GM23338 (cell line): ENCODE data around the gene TMCO4. TPM values are rescaled to one million over a fixed set of nuclear protein-coding genes. Genes with fewer than 3 reads are reported as not detected.

Experiments
- ATAC-seq: fragments of 200-7000 bp; cut with Tn5 transposase; 3 replicates; pipeline ENCODE4 v1.9.1; 2020
- DNase-seq: peaks from one replicate; pipeline ENCODE4 v3.0.0-alpha.2; 2015; ENCODE audit warnings: low spot score
- H2AFZ ChIP-seq: fragments of 200-600 bp; sonication (generic); 2 replicates; pipeline ENCODE4 v1.8.0; 2016; ENCODE audit warnings: antibody characterized with exemption, mild to moderate bottlenecking, moderate library complexity
- H3F3A ChIP-seq: fragments of 200-600 bp; sonication (generic); replicated peaks from 2 replicates; pipeline ENCODE4 v1.8.0; 2017; ENCODE audit warnings: antibody characterized with exemption, mixed run types, low read depth
- H3K27ac ChIP-seq: fragments of 200-600 bp; sonication (generic); 2 replicates; pipeline ENCODE4 v1.6.1; 2016; ENCODE audit warnings: low read depth
- H3K27me3 ChIP-seq: fragments of 200-600 bp; sonication (generic); 2 replicates; pipeline ENCODE4 v1.8.0; 2016; ENCODE audit warnings: mild to moderate bottlenecking, mixed run types, moderate library complexity; ENCODE audit not compliant: insufficient read depth
- H3K36me3 ChIP-seq: fragments of 200-600 bp; sonication (generic); 2 replicates; pipeline ENCODE4 v1.8.0; 2016; ENCODE audit warnings: mild to moderate bottlenecking; ENCODE audit not compliant: insufficient read depth
- H3K4me1 ChIP-seq: fragments of 200-600 bp; sonication (generic); 2 replicates; pipeline ENCODE4 v1.8.0; 2016; ENCODE audit warnings: mild to moderate bottlenecking, moderate library complexity; ENCODE audit not compliant: insufficient read depth
- H3K4me2 ChIP-seq: fragments of 200-600 bp; sonication (generic); 2 replicates; pipeline ENCODE4 v1.7.1; 2017; ENCODE audit warnings: mixed run types
- H3K4me3 ChIP-seq: fragments of 200-600 bp; sonication (generic); 2 replicates; pipeline ENCODE4 v1.6.1; 2016; ENCODE audit warnings: mixed run types
- H3K79me2 ChIP-seq: fragments of 200-600 bp; sonication (generic); replicated peaks from 2 replicates; pipeline ENCODE4 v1.8.0; 2017; ENCODE audit warnings: mild to moderate bottlenecking; ENCODE audit not compliant: insufficient read depth
- H3K9me2 ChIP-seq: fragments of 200-600 bp; sonication (generic); 2 replicates; pipeline ENCODE4 v1.8.0; 2017; ENCODE audit not compliant: insufficient read depth
- H4K20me1 ChIP-seq: fragments of 200-600 bp; sonication (generic); replicated peaks from 2 replicates; pipeline ENCODE4 v1.8.0; 2017; ENCODE audit warnings: mild to moderate bottlenecking; ENCODE audit not compliant: insufficient read depth
- H3K27ac Mint-ChIP-seq: 2 replicates; pipeline ENCODE4 v1.8.0; 2020; ENCODE audit warnings: inconsistent platforms, mild to moderate bottlenecking, moderate library complexity, mixed read lengths
- H3K27me3 Mint-ChIP-seq: 3 replicates; pipeline ENCODE4 v1.8.0; 2022; ENCODE audit warnings: low read depth, mild to moderate bottlenecking, moderate library complexity, mixed read lengths, inconsistent platforms; ENCODE audit not compliant: insufficient read depth, poor library complexity
- H3K36me3 Mint-ChIP-seq: 3 replicates; pipeline ENCODE4 v1.8.0; 2021; ENCODE audit warnings: low read depth, mild to moderate bottlenecking, inconsistent platforms, moderate library complexity, mixed read lengths
- H3K4me1 Mint-ChIP-seq: 3 replicates; pipeline ENCODE4 v1.8.0; 2020; ENCODE audit warnings: mild to moderate bottlenecking, inconsistent platforms, mixed read lengths
- H3K4me3 Mint-ChIP-seq: 3 replicates; pipeline ENCODE4 v1.8.0; 2021; ENCODE audit warnings: moderate library complexity, mild to moderate bottlenecking, inconsistent platforms, mixed read lengths
- H3K9me3 Mint-ChIP-seq: 3 replicates; pipeline ENCODE4 v1.8.0; 2020; ENCODE audit warnings: moderate library complexity, mild to moderate bottlenecking, inconsistent platforms, mixed read lengths
- CREB1 ChIP-seq: fragments of 250-450 bp; sonication (Bioruptor Pico); IDR thresholded peaks from 2 replicates; pipeline ENCODE4 v1.5.0; 2020; ENCODE audit warnings: low read depth, mild to moderate bottlenecking, moderate library complexity
- CTCF ChIP-seq, 2 experiments: fragments of 200-600 bp in 1 of 2; sonication (generic) in 1 of 2; conservative IDR thresholded peaks; 2 replicates each; pipeline versions ENCODE4 v1.5.1 to v1.6.1; 2016 to 2017; ENCODE audit warnings: antibody characterized with exemption in 2 of 2, low read depth in 2 of 2, mild to moderate bottlenecking in 2 of 2, moderate library complexity in 1 of 2
- ETS1 ChIP-seq: IDR thresholded peaks from 2 replicates; pipeline ENCODE4 v1.6.1; 2016; ENCODE audit warnings: antibody characterized with exemption
- EZH2 ChIP-seq: fragments of 200-600 bp; sonication (generic); IDR thresholded peaks from one replicate; pipeline ENCODE4 v1.8.0; 2017; ENCODE audit warnings: antibody characterized with exemption, mild to moderate bottlenecking, low read depth; ENCODE audit not compliant: unreplicated experiment
- EZH2phosphoT487 ChIP-seq: fragments of 200-600 bp; sonication (generic); IDR thresholded peaks from one replicate; pipeline ENCODE4 v1.8.1; 2018; ENCODE audit warnings: antibody characterized with exemption; ENCODE audit not compliant: unreplicated experiment
- JUNB ChIP-seq: IDR thresholded peaks from one replicate; pipeline ENCODE4 v1.6.1; 2016; ENCODE audit warnings: antibody characterized with exemption; ENCODE audit not compliant: unreplicated experiment
- NANOG ChIP-seq: IDR thresholded peaks from 2 replicates; pipeline ENCODE4 v1.6.1; 2016; ENCODE audit warnings: antibody characterized with exemption, borderline replicate concordance
- POLR2AphosphoS5 ChIP-seq: IDR thresholded peaks from 2 replicates; pipeline ENCODE4 v1.6.1; 2016; ENCODE audit warnings: antibody characterized with exemption, low read depth
- REST ChIP-seq: IDR thresholded peaks from one replicate; pipeline ENCODE4 v1.6.1; 2018; ENCODE audit warnings: antibody characterized with exemption; ENCODE audit not compliant: unreplicated experiment
- STAT1 ChIP-seq: IDR thresholded peaks from one replicate; pipeline ENCODE4 v1.6.1; 2016; ENCODE audit warnings: antibody characterized with exemption; ENCODE audit not compliant: unreplicated experiment
- ZNF114 ChIP-seq: fragments of 250-450 bp; sonication (Bioruptor Pico); IDR thresholded peaks from 2 replicates; pipeline ENCODE4 v1.5.0; 2020; ENCODE audit warnings: mild to moderate bottlenecking, moderate library complexity
- ZNF462 ChIP-seq: fragments of 250-450 bp; sonication (Bioruptor Pico); IDR thresholded peaks from 2 replicates; pipeline ENCODE4 v1.5.0; 2020; ENCODE audit warnings: mild to moderate bottlenecking, moderate library complexity
- polyA plus RNA-seq: library from polyadenylated mRNA; unstranded; fragments of >200 nt; fragmentation: Nextera tagmentation; extraction: Ambion mirVana; gene quantifications from 2 replicates; pipeline ENCODE4 v1.2.1, GENCODE V29; 2016
- total RNA-seq: library from RNA; depleted of rRNA; stranded (reverse); fragments of >200 nt; shearing (Covaris generic); gene quantifications from 2 replicates; pipeline ENCODE4 v1.2.3, GENCODE V29; 2014

The TMCO4 gene
- total and polyA plus RNA-seq, 2 experiments from 2014 or later = 2.6 to 6.9 TPM

GRCh38 chr1:19831441-19831840 is 31.7 kb upstream of the TMCO4 start:
- Mint-ChIP-seq H3K9me3 (peaks cover 16% of the 10 kb centered on the region), H3K27ac (no peak overlapping the region), H3K4me1 (no peaks in the 10 kb centered on the region), H3K36me3 (no peaks in the 10 kb centered on the region), H3K4me3 (no peak overlapping the region), H3K27me3 (no peaks in the 10 kb centered on the region)
- H3K4me1 ChIP-seq = no peaks in the 10 kb centered on the region
- H3K79me2 ChIP-seq = no peaks in the 10 kb centered on the region
- H4K20me1 ChIP-seq = no peaks in the 10 kb centered on the region
- H3K27me3 ChIP-seq = no peaks in the 10 kb centered on the region
- H3K36me3 ChIP-seq = 0 out of 2 replicates have a peak, but pooled peaks cover 6% of the 10 kb centered on the region
- ATAC-seq (no peak), DNase-seq (no peak)
- no peaks in the 10 kb centered on the region for H3F3A ChIP-seq
- no peaks in the 10 kb centered on the region for H3K9me2 ChIP-seq
- no peak overlapping the region for H3K4me2 ChIP-seq
- no peak overlapping the region for H2AFZ ChIP-seq
- no peak overlapping the region for H3K4me3 ChIP-seq
- no peak overlapping the region for H3K27ac ChIP-seq
- TF ChIP-seq POLR2AphosphoS5 (no peak), ZNF114 (CRISPR knock-in tag) (no peak), ZNF462 (CRISPR knock-in tag) (no peak), JUNB (no peak), EZH2 (no peak), EZH2phosphoT487 (no peak), NANOG (no peak), REST (no peak), STAT1 (no peak), ETS1 (no peak), CREB1 (CRISPR knock-in tag) (no peak), CTCF (conservative IDR thresholded peaks at IDR 0.05; ENCODE audit: low read depth in 2 of 2) (no peak)
